Mesendoderm (in vitro differentiated cells): ENCODE measurements around the gene ROBO3.

Experiments used
- DNase-seq: peaks from one replicate; pipeline ENCODE4 v3.0.0; 2013
- H2AK5ac ChIP-seq: 2 replicates; pipeline ENCODE4 v1.6.1; 2013; ENCODE audit warnings: low read length, inconsistent platforms
- H2BK120ac ChIP-seq: 2 replicates; pipeline ENCODE4 v1.6.1; 2013; ENCODE audit warnings: low read depth, mild to moderate bottlenecking, low read length, moderate library complexity, mixed read lengths
- H2BK15ac ChIP-seq: replicated peaks from 2 replicates; pipeline ENCODE4 v1.6.1; 2013; ENCODE audit warnings: low read depth, mild to moderate bottlenecking, moderate library complexity
- H2BK5ac ChIP-seq: 2 replicates; pipeline ENCODE4 v1.6.1; 2013; ENCODE audit warnings: low read length, inconsistent platforms
- H3K18ac ChIP-seq: 2 replicates; pipeline ENCODE4 v1.6.1; 2013; ENCODE audit warnings: mild to moderate bottlenecking, low read length, mixed read lengths
- H3K23ac ChIP-seq: one replicate; pipeline ENCODE4 v1.6.1; 2013; ENCODE audit warnings: low read length
- H3K27ac ChIP-seq: 2 replicates; pipeline ENCODE4 v1.5.1; 2013; ENCODE audit warnings: low read depth, mild to moderate bottlenecking, inconsistent platforms, low read length, moderate library complexity
- H3K27me3 ChIP-seq: 2 replicates; pipeline ENCODE4 v1.6.1; 2013; ENCODE audit warnings: low read length, control low read depth, mild to moderate bottlenecking, inconsistent platforms; ENCODE audit not compliant: insufficient read depth, poor library complexity
- H3K36me3 ChIP-seq: 2 replicates; pipeline ENCODE4 v1.6.1; 2013; ENCODE audit warnings: low read length, inconsistent platforms; ENCODE audit not compliant: control insufficient read depth, insufficient read depth
- H3K4ac ChIP-seq: one replicate; pipeline ENCODE4 v1.6.1; 2013; ENCODE audit warnings: low read depth, mild to moderate bottlenecking, low read length, moderate library complexity
- H3K4me1 ChIP-seq: 2 replicates; pipeline ENCODE4 v1.6.1; 2013; ENCODE audit warnings: low read depth, low read length, inconsistent platforms; ENCODE audit not compliant: control insufficient read depth
- H3K4me2 ChIP-seq: 2 replicates; pipeline ENCODE4 v1.6.1; 2013; ENCODE audit warnings: low read length
- H3K4me3 ChIP-seq: 2 replicates; pipeline ENCODE4 v1.5.1; 2013; ENCODE audit warnings: mild to moderate bottlenecking, low read length
- H3K56ac ChIP-seq: one replicate; pipeline ENCODE4 v1.6.1; 2013; ENCODE audit warnings: low read length
- H3K79me1 ChIP-seq: 2 replicates; pipeline ENCODE4 v1.6.1; 2013; ENCODE audit warnings: low read length, inconsistent platforms
- H3K79me2 ChIP-seq: 2 replicates; pipeline ENCODE4 v1.6.1; 2013; ENCODE audit warnings: mild to moderate bottlenecking, low read length; ENCODE audit not compliant: control insufficient read depth, insufficient read depth
- H3K9ac ChIP-seq: 2 replicates; pipeline ENCODE4 v1.6.1; 2013; ENCODE audit warnings: low read length, inconsistent platforms
- H4K5ac ChIP-seq: one replicate; pipeline ENCODE4 v1.6.1; 2013; ENCODE audit warnings: low read length
- H4K8ac ChIP-seq: one replicate; pipeline ENCODE4 v1.6.1; 2013; ENCODE audit warnings: low read depth, mild to moderate bottlenecking, control low read depth, low read length, moderate library complexity
- WGBS: extraction: QIAGEN DNeasy Blood & Tissue Kit; methylation state at CpG from one replicate; pipeline ENCODE4 v1.1.7; 2013; ENCODE audit warnings: low lambda C conversion rate, missing lambda C conversion rate; ENCODE audit not compliant: insufficient coverage; ENCODE audit errors: extremely low coverage; 5-methylcytosine and 5-hydroxymethylcytosine counted together

ROBO3 gene

GRCh38 chr11:124829986-124830385 is 35.2 kb upstream of the ROBO3 start:
- no peak overlapping the region for H3K23ac ChIP-seq
- no peak overlapping the region for H2BK15ac ChIP-seq
- H3K4me2 ChIP-seq, result no peak overlapping the region
- no peaks in the 10 kb centered on the region for H3K79me1 ChIP-seq
- H3K4ac ChIP-seq, result no peak overlapping the region
- WGBS, result no CpG with 5 or more reads among the region's 3 CpGs
- H2AK5ac ChIP-seq, result no peak overlapping the region
- H4K5ac ChIP-seq, result no peak overlapping the region
- no peak overlapping the region for H3K27ac ChIP-seq
- H2BK5ac ChIP-seq, result no peak overlapping the region
- H3K27me3 ChIP-seq, result no peaks in the 10 kb centered on the region
- H3K9ac ChIP-seq, result no peak overlapping the region
- H3K4me1 ChIP-seq, result peaks cover 5% of the 10 kb centered on the region
- no peak for DNase-seq
- H3K79me2 ChIP-seq, result no peaks in the 10 kb centered on the region
- H3K18ac ChIP-seq, result no peak overlapping the region
- no peak overlapping the region for H3K4me3 ChIP-seq
- no peak overlapping the region for H3K56ac ChIP-seq
- H2BK120ac ChIP-seq, result no peak overlapping the region
- H3K36me3 ChIP-seq, result no peaks in the 10 kb centered on the region
- no peak overlapping the region for H4K8ac ChIP-seq

GRCh38 chr11:124830749-124831148 is 34.5 kb upstream of the ROBO3 start:
- whole genome bisulfite sequencing, result no CpG with 5 or more reads among the region's 3 CpGs

GRCh38 chr11:124831897-124832296 is 33.3 kb upstream of the ROBO3 start:
- no peaks in the 10 kb centered on the region for H3K79me2 ChIP-seq
- WGBS, result no CpG with 5 or more reads among the region's 2 CpGs
- H3K23ac ChIP-seq, result no peak overlapping the region
- no peak overlapping the region for H4K5ac ChIP-seq
- no peaks in the 10 kb centered on the region for H3K27me3 ChIP-seq
- no peak overlapping the region for H3K9ac ChIP-seq
- no peak overlapping the region for H2BK15ac ChIP-seq
- no peaks in the 10 kb centered on the region for H3K79me1 ChIP-seq
- no peak overlapping the region for H2AK5ac ChIP-seq
- no peaks in the 10 kb centered on the region for H3K36me3 ChIP-seq
- H3K4me3 ChIP-seq, result no peak overlapping the region
- no peak overlapping the region for H2BK5ac ChIP-seq
- H3K4me2 ChIP-seq, result no peak overlapping the region
- H4K8ac ChIP-seq, result no peak overlapping the region
- H3K27ac ChIP-seq, result no peak overlapping the region
- no peak overlapping the region for H2BK120ac ChIP-seq
- H3K4me1 ChIP-seq, result peaks cover 5% of the 10 kb centered on the region
- H3K56ac ChIP-seq, result no peak overlapping the region
- no peak for DNase-seq
- no peak overlapping the region for H3K4ac ChIP-seq
- H3K18ac ChIP-seq, result no peak overlapping the region

More at GRCh38 chr11:124830749-124831148, 34.5 kb upstream of the ROBO3 start:
- H3K27ac ChIP-seq, result no peak overlapping the region
- no peak overlapping the region for H4K5ac ChIP-seq
- H4K8ac ChIP-seq, result no peak overlapping the region
- no peak overlapping the region for H3K18ac ChIP-seq
- no peak overlapping the region for H2BK120ac ChIP-seq
- no peaks in the 10 kb centered on the region for H3K36me3 ChIP-seq
- no peak overlapping the region for H2AK5ac ChIP-seq
- no peaks in the 10 kb centered on the region for H3K79me1 ChIP-seq
- H2BK5ac ChIP-seq, result no peak overlapping the region
- no peak overlapping the region for H3K9ac ChIP-seq
- H3K4ac ChIP-seq, result no peak overlapping the region
- H3K79me2 ChIP-seq, result no peaks in the 10 kb centered on the region
- no peak for DNase-seq
- no peak overlapping the region for H3K4me2 ChIP-seq
- no peak overlapping the region for H3K23ac ChIP-seq
- no peaks in the 10 kb centered on the region for H3K27me3 ChIP-seq
- H3K4me1 ChIP-seq, result peaks cover 5% of the 10 kb centered on the region
- no peak overlapping the region for H2BK15ac ChIP-seq
- no peak overlapping the region for H3K4me3 ChIP-seq
- no peak overlapping the region for H3K56ac ChIP-seq

GRCh38 chr11:124832571-124832970 is 32.7 kb upstream of the ROBO3 start:
- Histone ChIP-seq H3K36me3 (no peaks in the 10 kb centered on the region), H3K27me3 (peaks cover under 1% of the 10 kb centered on the region), H3K23ac (no peak overlapping the region), H3K18ac (peak overlapping the region; percentile 51), H4K8ac (no peak overlapping the region), H3K27ac (peak overlapping the region; percentile 29), H2BK5ac (no peak overlapping the region), H3K4me1 (peaks cover 5% of the 10 kb centered on the region), H2BK15ac (no peak overlapping the region), H2AK5ac (no peak overlapping the region), H3K79me1 (no peaks in the 10 kb centered on the region), H3K4ac (no peak overlapping the region), H3K4me2 (no peak overlapping the region), H3K9ac (no peak overlapping the region), H4K5ac (no peak overlapping the region), H2BK120ac (peak overlapping the region; percentile 73), H3K4me3 (no peak overlapping the region), H3K79me2 (no peaks in the 10 kb centered on the region), H3K56ac (no peak overlapping the region)
- DNase-seq, result no peak
- WGBS, result no CpG with 5 or more reads among the region's 4 CpGs

- Histone ChIP-seq H3K4me3 (no peak overlapping the region), H3K18ac (no peak overlapping the region), H3K4me2 (no peak overlapping the region), H2BK120ac (no peak overlapping the region), H2BK15ac (no peak overlapping the region), H3K9ac (no peak overlapping the region), H3K79me2 (no peaks in the 10 kb centered on the region), H2AK5ac (no peak overlapping the region), H2BK5ac (no peak overlapping the region), H3K4ac (no peak overlapping the region), H4K5ac (no peak overlapping the region), H3K79me1 (no peaks in the 10 kb centered on the region), H3K56ac (no peak overlapping the region), H3K36me3 (no peaks in the 10 kb centered on the region), H3K27me3 (peaks cover 21% of the 10 kb centered on the region), H3K27ac (no peak overlapping the region), H3K4me1 (peaks cover 5% of the 10 kb centered on the region), H4K8ac (no peak overlapping the region), H3K23ac (no peak overlapping the region)
- no peak for DNase-seq
- 100% methylated on average over 1 of the region's 3 CpGs for WGBS
These were observed 30.6 kb upstream of the ROBO3 start for GRCh38 chr11:124834526-124835180.

- Histone ChIP-seq H3K4me1 (peaks cover 5% of the 10 kb centered on the region), H3K27me3 (peaks cover 31% of the 10 kb centered on the region), H3K23ac (no peak overlapping the region), H3K4me3 (no peak overlapping the region), H2BK15ac (no peak overlapping the region), H3K79me2 (no peaks in the 10 kb centered on the region), H2BK5ac (no peak overlapping the region), H2AK5ac (no peak overlapping the region), H3K27ac (no peak overlapping the region), H3K56ac (peak overlapping the region; percentile 7), H3K4ac (no peak overlapping the region), H3K18ac (no peak overlapping the region), H3K36me3 (no peaks in the 10 kb centered on the region), H3K9ac (no peak overlapping the region), H3K79me1 (no peaks in the 10 kb centered on the region), H3K4me2 (no peak overlapping the region), H2BK120ac (no peak overlapping the region), H4K8ac (no peak overlapping the region), H4K5ac (no peak overlapping the region)
- DNase-seq, result no peak
- no CpG with 5 or more reads among the region's 8 CpGs for WGBS
These were observed 29.3 kb upstream of the ROBO3 start for GRCh38 chr11:124835918-124836317.
